HEK293 (cell line): ENCODE measurements around the gene GAL3ST3.

Experiments used
- BCL11A ChIP-seq: fragments of 450-650 bp; formaldehyde crosslinking; IDR thresholded peaks from 2 replicates; pipeline ENCODE4 v1.5.1; 2016; ENCODE audit warnings: low read depth, missing biosample characterization, missing genetic modification characterization
- RBAK ChIP-seq: fragments of 450-650 bp; formaldehyde crosslinking; IDR thresholded peaks from 2 replicates; pipeline ENCODE4 v1.5.1; 2016; ENCODE audit warnings: missing biosample characterization, missing genetic modification characterization
- SALL2 ChIP-seq: fragments of 450-650 bp; formaldehyde crosslinking; IDR thresholded peaks from 2 replicates; pipeline ENCODE4 v1.5.0; 2017; ENCODE audit warnings: missing biosample characterization, mild to moderate bottlenecking, missing genetic modification characterization, borderline replicate concordance
- SETDB1 ChIP-seq: IDR thresholded peaks from one replicate; pipeline ENCODE4 v1.6.1; 2017; ENCODE audit warnings: mild to moderate bottlenecking, low read length, moderate library complexity, mixed read lengths; ENCODE audit not compliant: insufficient read length
- YY1 ChIP-seq: fragments of 450-650 bp; formaldehyde crosslinking; IDR thresholded peaks from 2 replicates; pipeline ENCODE4 v1.5.1; 2018; ENCODE audit warnings: missing biosample characterization, missing genetic modification characterization
- ZNF175 ChIP-seq: fragments of 450-650 bp; formaldehyde crosslinking; IDR thresholded peaks from 2 replicates; pipeline ENCODE4 v1.5.1; 2016; ENCODE audit warnings: missing biosample characterization, missing genetic modification characterization
- ZNF292 ChIP-seq: fragments of 450-650 bp; formaldehyde crosslinking; IDR thresholded peaks from 2 replicates; pipeline ENCODE4 v1.5.1; 2016; ENCODE audit warnings: low read depth, missing biosample characterization, missing genetic modification characterization, borderline replicate concordance
- ZNF629 ChIP-seq: fragments of 450-650 bp; formaldehyde crosslinking; IDR thresholded peaks from 2 replicates; pipeline ENCODE4 v1.5.1; 2017; ENCODE audit warnings: missing biosample characterization, missing genetic modification characterization
- TF ChIP-seq, protein P1 (sequence below): fragments of 450-650 bp; formaldehyde crosslinking; IDR thresholded peaks from 2 replicates; pipeline ENCODE4 v1.5.1; 2017; ENCODE audit warnings: missing biosample characterization, missing genetic modification characterization
- TF ChIP-seq, protein P2 (sequence below): fragments of 450-650 bp; formaldehyde crosslinking; IDR thresholded peaks from 2 replicates; pipeline ENCODE4 v1.5.1; 2016; ENCODE audit warnings: missing biosample characterization, missing genetic modification characterization
- TF ChIP-seq, protein P3 (sequence below): fragments of 450-650 bp; formaldehyde crosslinking; IDR thresholded peaks from 2 replicates; pipeline ENCODE4 v1.5.1; 2016; ENCODE audit warnings: missing biosample characterization, missing genetic modification characterization

DNA sequence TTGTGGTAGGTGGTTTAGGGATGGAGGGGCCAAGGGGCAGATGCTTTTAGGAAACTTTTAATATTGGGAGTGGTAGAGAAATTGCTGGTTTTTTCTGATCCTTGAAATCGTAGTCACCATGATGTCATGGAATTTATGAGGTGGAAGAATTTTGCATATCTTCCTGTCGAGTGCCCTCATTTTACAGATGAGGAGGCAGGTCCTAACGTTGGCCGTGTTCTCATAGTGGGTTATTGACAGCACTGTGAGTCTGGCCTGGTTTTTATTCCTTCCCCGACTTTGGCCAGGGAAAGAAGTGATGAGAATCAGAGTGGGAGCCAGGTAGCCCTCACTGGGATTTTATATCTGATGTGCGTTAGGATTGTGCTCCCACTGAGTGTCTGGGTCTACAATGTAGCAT is 12.3 kb upstream of the GAL3ST3 start:
- TF ChIP-seq ZNF292, result no peak
- no peak for TF ChIP-seq ZNF175 (tag by site-specific recombination)
- no peak for TF ChIP-seq YY1 (tag by site-specific recombination)
- no peak for TF ChIP-seq SALL2
- TF ChIP-seq RBAK, result no peak
- TF ChIP-seq ZNF629 (tag by site-specific recombination), result no peak
- TF ChIP-seq, protein P1, sequence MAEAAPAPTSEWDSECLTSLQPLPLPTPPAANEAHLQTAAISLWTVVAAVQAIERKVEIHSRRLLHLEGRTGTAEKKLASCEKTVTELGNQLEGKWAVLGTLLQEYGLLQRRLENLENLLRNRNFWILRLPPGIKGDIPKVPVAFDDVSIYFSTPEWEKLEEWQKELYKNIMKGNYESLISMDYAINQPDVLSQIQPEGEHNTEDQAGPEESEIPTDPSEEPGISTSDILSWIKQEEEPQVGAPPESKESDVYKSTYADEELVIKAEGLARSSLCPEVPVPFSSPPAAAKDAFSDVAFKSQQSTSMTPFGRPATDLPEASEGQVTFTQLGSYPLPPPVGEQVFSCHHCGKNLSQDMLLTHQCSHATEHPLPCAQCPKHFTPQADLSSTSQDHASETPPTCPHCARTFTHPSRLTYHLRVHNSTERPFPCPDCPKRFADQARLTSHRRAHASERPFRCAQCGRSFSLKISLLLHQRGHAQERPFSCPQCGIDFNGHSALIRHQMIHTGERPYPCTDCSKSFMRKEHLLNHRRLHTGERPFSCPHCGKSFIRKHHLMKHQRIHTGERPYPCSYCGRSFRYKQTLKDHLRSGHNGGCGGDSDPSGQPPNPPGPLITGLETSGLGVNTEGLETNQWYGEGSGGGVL (tag by site-specific recombination), result no peak
- no peak for TF ChIP-seq BCL11A (tag by site-specific recombination)
- TF ChIP-seq, protein P2, sequence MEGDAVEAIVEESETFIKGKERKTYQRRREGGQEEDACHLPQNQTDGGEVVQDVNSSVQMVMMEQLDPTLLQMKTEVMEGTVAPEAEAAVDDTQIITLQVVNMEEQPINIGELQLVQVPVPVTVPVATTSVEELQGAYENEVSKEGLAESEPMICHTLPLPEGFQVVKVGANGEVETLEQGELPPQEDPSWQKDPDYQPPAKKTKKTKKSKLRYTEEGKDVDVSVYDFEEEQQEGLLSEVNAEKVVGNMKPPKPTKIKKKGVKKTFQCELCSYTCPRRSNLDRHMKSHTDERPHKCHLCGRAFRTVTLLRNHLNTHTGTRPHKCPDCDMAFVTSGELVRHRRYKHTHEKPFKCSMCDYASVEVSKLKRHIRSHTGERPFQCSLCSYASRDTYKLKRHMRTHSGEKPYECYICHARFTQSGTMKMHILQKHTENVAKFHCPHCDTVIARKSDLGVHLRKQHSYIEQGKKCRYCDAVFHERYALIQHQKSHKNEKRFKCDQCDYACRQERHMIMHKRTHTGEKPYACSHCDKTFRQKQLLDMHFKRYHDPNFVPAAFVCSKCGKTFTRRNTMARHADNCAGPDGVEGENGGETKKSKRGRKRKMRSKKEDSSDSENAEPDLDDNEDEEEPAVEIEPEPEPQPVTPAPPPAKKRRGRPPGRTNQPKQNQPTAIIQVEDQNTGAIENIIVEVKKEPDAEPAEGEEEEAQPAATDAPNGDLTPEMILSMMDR, result no peak
- TF ChIP-seq SETDB1, result no peak
- TF ChIP-seq, protein P3, sequence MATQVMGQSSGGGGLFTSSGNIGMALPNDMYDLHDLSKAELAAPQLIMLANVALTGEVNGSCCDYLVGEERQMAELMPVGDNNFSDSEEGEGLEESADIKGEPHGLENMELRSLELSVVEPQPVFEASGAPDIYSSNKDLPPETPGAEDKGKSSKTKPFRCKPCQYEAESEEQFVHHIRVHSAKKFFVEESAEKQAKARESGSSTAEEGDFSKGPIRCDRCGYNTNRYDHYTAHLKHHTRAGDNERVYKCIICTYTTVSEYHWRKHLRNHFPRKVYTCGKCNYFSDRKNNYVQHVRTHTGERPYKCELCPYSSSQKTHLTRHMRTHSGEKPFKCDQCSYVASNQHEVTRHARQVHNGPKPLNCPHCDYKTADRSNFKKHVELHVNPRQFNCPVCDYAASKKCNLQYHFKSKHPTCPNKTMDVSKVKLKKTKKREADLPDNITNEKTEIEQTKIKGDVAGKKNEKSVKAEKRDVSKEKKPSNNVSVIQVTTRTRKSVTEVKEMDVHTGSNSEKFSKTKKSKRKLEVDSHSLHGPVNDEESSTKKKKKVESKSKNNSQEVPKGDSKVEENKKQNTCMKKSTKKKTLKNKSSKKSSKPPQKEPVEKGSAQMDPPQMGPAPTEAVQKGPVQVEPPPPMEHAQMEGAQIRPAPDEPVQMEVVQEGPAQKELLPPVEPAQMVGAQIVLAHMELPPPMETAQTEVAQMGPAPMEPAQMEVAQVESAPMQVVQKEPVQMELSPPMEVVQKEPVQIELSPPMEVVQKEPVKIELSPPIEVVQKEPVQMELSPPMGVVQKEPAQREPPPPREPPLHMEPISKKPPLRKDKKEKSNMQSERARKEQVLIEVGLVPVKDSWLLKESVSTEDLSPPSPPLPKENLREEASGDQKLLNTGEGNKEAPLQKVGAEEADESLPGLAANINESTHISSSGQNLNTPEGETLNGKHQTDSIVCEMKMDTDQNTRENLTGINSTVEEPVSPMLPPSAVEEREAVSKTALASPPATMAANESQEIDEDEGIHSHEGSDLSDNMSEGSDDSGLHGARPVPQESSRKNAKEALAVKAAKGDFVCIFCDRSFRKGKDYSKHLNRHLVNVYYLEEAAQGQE (tag by site-specific recombination), result no peak
